ENCODE measurements around the gene NOC2L. TPM values are rescaled to one million over a fixed set of nuclear protein-coding genes. Genes with fewer than 3 reads are reported as not detected.

The NOC2L gene
- 93.4 and 94.1 TPM in 2 replicates for total RNA-seq (2022)
- percentile 63 among the genes with signal in this experiment for Bru-seq, nascent RNA
- BruChase-seq, experiment 1, labeled RNA remaining after a 2-hour chase = percentile 76 among the genes with signal in this experiment
- percentile 88 among the genes with signal in this experiment for BruChase-seq, experiment 2, labeled RNA remaining after a 6-hour chase
- long read RNA-seq, transcript NOC2L-201 (19 exons, 2,790 nt) = major isoform, 230 of 438 reads
- long read RNA-seq, partial matches to known transcripts = 24 of 438 reads
- long read RNA-seq, other reads (novel, unspliced or antisense) = 180 of 438 reads

GRCh38 chr1:958823-959730 lies at the start of gene NOC2L:
NOC2L (minus strand) TSS chr1:959256; CDS start chr1:959240, 16 bp downstream.
- BruUV-seq (replicated peaks) = TSS peak; percentile 86
- peak within 1 kb of the TSS; percentile 61 for H3K27ac Mint-ChIP-seq (ENCODE audit: unreplicated experiment)
- H3K9me3 ChIP-seq = no peaks in the 10 kb centered on the region
- intact Hi-C loops (cut with micrococcal nuclease; ENCODE audit: unreplicated experiment) = no loop called here
- ChIA-PET POLR2A (interaction anchor here (0.5 kb wide), 1 partner anchor 1431 kb away, joined by 4 read pairs; no protein-coding TSS in a partner anchor), CTCF (no interaction called here)
- no peaks in the 10 kb centered on the region for H3K9me3 Mint-ChIP-seq (ENCODE audit: unreplicated experiment)
- no peaks in the 10 kb centered on the region for H3K27me3 Mint-ChIP-seq (ENCODE audit: insufficient read depth, unreplicated experiment)
- DNase-seq = peak; percentile 87 to 90
- H3K4me3 ChIP-seq (ENCODE audit: low read depth, low read length) = peak within 1 kb of the TSS; percentile 90
- H3K36me3 Mint-ChIP-seq (ENCODE audit: insufficient read depth, unreplicated experiment) = peaks cover 44% of the 10 kb centered on the region
- H3K27me3 ChIP-seq (replicated peaks; ENCODE audit: control insufficient read depth, insufficient read depth, low read length) = no peaks in the 10 kb centered on the region
- peaks cover 15% of the 10 kb centered on the region for H3K4me1 Mint-ChIP-seq (ENCODE audit: low read depth, unreplicated experiment)
- TF ChIP-seq, protein P1, sequence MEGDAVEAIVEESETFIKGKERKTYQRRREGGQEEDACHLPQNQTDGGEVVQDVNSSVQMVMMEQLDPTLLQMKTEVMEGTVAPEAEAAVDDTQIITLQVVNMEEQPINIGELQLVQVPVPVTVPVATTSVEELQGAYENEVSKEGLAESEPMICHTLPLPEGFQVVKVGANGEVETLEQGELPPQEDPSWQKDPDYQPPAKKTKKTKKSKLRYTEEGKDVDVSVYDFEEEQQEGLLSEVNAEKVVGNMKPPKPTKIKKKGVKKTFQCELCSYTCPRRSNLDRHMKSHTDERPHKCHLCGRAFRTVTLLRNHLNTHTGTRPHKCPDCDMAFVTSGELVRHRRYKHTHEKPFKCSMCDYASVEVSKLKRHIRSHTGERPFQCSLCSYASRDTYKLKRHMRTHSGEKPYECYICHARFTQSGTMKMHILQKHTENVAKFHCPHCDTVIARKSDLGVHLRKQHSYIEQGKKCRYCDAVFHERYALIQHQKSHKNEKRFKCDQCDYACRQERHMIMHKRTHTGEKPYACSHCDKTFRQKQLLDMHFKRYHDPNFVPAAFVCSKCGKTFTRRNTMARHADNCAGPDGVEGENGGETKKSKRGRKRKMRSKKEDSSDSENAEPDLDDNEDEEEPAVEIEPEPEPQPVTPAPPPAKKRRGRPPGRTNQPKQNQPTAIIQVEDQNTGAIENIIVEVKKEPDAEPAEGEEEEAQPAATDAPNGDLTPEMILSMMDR (IDR thresholded peaks at IDR 0.05; ENCODE audit: insufficient read depth in 1 of 2, low read depth in 1 of 2, low read length in 1 of 2, severe bottlenecking in 1 of 2, unreplicated experiment in 1 of 2) = no peak
- H3K4me3 Mint-ChIP-seq (ENCODE audit: unreplicated experiment) = peak within 1 kb of the TSS; percentile 97
- no peaks in the 10 kb centered on the region; the same call in 1 of the 2 replicates for H3K36me3 ChIP-seq (ENCODE audit: control insufficient read depth, insufficient read depth, low read length)
- H3K4me1 ChIP-seq = no peaks in the 10 kb centered on the region

GRCh38 chr1:1006305-1007159 lies 47.5 kb upstream of the NOC2L start:
- peak overlapping the region; percentile 99 for H3K27ac Mint-ChIP-seq (ENCODE audit: unreplicated experiment)
- Histone ChIP-seq H3K4me1 (peaks cover 47% of the 10 kb centered on the region), H3K9me3 (no peaks in the 10 kb centered on the region), H3K36me3 (ENCODE audit: control insufficient read depth, insufficient read depth, low read length) (no peaks in the 10 kb centered on the region), H3K27me3 (replicated peaks; ENCODE audit: control insufficient read depth, insufficient read depth, low read length) (no peaks in the 10 kb centered on the region), H3K4me3 (ENCODE audit: low read depth, low read length) (peak overlapping the region; percentile 26)
- intact Hi-C loops (cut with micrococcal nuclease; ENCODE audit: unreplicated experiment) = no loop called here
- H3K4me3 Mint-ChIP-seq (ENCODE audit: unreplicated experiment) = peak overlapping the region; percentile 61
- no peaks in the 10 kb centered on the region for H3K9me3 Mint-ChIP-seq (ENCODE audit: unreplicated experiment)
- DNase-seq = peak; percentile 90 to 95
- ChIA-PET CTCF (interaction anchor here (0.7 to 1.8 kb wide), 6 partner anchors 13 to 58 kb away, joined by 3 to 10 read pairs (median 4); partner anchors contain the start of gene AGRN), POLR2A (interaction anchor here (0.5 to 1.3 kb wide), 5 partner anchors 13 to 30 kb away, joined by 3 to 7 read pairs (median 3); partner anchors contain the start of gene AGRN)
- H3K27me3 Mint-ChIP-seq (ENCODE audit: insufficient read depth, unreplicated experiment) = no peaks in the 10 kb centered on the region
- peaks cover 46% of the 10 kb centered on the region for H3K36me3 Mint-ChIP-seq (ENCODE audit: insufficient read depth, unreplicated experiment)
- TF ChIP-seq, protein P1 (IDR thresholded peaks at IDR 0.05; ENCODE audit: insufficient read depth in 1 of 2, low read depth in 1 of 2, low read length in 1 of 2, severe bottlenecking in 1 of 2, unreplicated experiment in 1 of 2) = no peak
- TSS peak; percentile 22 for BruUV-seq (replicated peaks)
- H3K4me1 Mint-ChIP-seq (ENCODE audit: low read depth, unreplicated experiment) = peaks cover 21% of the 10 kb centered on the region
